NCI-H526 (cell line): ENCODE results near the gene ADAMTSL5.
A peak's percentile ranks its signal among the peaks of the same experiment; 100 is the strongest.

Source experiments
- DNase-seq, 2 experiments: peaks; one replicate each; lab custom pipeline; 2025; lab: John Stamatoyannopoulos, UW

Gene ADAMTSL5

DNA sequence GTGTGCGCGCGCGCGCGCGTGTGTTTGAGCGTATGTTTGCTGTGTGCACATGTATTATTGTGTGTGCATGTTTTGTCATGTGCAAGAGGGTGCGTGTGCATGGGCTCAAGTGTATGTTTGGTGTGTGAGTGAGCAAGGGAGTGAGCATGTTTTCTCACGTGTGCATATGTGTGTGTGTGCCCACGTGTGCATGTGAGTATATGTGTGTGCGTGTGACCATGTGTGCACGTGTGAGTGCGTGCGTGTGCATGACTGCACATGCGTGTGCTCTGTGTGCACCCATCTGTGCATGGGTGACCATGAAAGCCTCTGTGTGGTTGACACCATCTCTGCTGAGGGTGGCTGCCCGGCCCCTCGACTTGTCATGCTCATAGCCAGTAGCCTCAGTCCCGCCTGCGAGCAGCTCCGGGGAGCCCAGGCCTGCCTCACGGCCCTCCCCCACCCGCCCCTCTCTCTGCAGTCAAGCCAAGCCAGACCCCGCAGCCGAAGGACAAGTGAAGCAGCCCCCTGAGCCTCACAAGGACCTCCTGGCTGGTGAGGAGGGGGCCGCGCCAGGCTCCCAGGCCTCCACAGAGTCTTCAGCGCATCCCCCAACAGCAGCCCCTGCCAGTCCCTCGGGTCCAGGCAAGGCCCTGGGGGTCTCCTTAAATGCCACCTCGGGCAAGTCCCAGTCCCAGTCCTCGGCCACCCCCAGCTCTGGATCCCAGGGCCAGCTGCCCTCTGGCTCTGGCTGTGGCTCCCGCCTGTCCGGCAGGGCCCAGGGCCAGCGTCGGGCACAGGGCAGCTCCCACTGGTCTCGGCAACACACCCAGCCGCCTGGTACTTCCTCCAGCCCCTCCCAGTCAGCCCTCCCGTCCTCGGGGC is 15.9 kb downstream of the ADAMTSL5 start:
- DNase-seq, result no peak

DNA sequence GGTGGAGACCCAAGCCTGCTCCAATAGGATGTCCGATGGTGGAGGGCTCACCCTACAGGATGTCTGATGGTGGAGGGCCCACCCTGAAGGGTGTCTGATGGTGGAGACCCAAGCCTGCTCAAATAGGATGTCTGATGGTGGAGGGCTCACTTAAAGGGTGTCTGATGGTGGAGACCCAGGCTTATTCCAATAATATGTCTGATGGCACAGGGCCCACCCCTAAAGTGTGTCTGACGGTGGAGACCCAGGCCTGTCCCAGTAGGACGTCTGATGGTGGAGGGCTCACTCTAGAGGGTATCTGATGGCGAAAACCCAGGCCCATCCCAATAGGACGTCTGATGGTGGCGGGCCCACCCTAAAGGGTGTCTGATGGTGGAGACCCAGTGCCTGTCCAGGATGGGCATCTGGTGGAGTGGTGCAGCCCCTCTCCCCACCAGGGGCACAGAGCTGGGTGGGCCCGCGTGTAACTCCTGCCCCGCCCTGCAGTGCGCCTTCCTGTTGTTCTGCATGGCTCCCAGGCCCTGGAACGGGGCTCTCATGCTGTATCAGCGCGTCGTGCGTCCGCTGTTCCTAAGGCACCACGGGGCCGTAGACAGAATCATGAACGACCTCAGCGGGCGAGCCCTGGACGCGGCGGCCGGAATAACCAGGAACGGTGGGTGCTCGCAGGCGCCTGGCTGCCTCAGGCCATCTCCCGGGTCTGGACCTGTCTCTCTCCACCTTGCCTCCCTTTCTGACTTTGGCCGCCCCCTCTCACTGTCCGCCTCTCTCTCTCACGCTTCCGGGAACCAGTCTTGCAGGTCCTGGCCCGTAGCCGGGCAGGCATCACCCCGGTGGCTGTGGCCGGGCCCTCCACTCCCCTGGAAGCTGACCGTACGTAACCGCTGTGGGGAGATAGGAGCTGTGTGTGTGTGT is 16.8 kb downstream of the ADAMTSL5 start:
- no peak for DNase-seq

DNA sequence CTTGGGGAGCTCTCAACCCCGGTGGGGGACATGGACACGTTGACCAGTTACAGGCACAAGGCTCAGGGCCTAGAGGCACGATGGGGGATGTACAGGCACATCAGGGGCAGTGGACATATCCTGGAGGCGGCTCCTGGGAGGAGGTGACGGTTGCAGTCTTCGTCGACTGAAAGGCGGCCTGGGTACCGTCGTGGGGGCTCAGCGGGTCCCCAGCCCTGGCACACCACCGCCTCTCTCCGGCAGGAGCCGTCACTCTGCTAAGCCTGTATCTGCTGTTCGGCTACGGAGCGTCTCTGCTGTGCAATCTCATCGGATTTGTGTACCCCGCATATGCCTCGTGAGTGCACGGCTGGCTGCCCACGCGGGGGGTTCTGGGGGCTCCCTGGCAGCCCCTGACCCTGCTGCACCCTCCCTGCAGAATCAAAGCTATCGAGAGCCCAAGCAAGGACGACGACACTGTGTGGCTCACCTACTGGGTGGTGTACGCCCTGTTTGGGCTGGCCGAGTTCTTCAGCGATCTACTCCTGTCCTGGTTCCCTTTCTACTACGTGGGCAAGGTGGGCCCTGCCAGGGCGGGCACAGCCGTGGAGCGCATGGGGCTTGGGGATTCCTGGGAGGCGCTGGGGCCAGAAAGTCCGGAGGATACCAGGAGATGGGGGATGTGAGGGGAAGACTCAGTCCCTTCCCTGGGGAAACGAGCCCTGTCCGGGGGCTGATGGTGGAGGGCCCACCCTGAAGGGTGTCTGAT is 17.6 kb downstream of the ADAMTSL5 start:
- DNase-seq, result no peak

DNA sequence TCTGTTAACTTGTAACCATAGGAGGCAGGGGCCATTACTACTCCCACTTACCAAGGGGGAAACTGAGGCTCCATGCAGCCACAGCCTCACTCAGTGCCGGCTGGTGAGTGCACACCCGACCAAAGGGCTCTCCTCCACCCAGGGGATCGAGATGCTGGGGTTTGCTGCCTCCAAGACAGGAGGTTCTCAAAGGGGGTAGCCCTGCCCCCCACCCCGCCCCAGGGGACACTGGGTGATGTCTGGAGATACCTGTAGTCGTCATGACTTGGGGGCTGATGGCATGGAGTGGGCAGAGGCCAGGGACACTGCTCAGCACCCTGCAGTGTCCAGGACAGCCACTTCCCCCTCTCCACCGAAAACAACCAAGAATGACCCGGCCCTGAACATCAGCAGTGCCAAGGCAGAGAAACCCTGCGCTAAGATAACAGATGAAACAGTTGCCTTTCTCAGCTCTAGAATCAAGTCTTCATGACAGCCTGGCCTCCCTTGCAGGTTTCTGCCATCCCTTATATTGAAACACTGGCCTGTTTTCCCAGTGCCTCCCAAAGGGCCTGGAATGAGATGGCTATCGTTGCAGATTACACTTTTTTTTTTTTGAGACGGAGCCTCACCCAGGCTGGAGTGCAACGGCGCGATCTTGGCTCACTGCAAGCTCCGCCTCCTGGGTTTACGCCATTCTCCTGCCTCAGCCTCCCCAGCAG is 18.6 kb downstream of the ADAMTSL5 start:
- DNase-seq, result no peak

DNA sequence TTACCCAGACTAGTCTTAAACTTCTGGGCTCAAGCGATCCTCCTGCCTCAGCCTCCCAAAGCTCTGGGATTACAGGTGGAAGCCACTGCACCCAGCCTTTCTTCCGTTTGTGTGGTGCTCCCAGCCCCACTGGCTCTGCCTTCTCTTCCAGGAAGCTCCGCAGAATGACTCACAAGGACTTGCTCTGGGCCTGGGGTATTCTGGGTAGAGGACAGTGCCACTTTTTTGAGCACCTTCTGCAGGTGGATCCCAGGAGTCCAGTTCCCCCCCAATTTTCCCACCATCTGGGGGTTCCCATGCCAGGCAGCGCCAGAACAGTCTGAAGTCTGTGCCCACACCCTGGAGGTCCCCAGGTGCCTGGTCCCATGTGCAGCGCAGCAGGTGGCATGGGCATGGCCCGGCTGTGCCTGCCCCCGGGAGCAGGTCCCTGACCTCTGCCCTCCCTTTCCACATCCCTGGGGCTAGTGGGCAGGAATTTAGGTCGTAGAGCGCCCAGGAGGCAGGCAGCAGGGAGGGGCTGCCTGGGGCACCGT is 20.3 kb downstream of the ADAMTSL5 start:
- DNase-seq, result no peak

DNA sequence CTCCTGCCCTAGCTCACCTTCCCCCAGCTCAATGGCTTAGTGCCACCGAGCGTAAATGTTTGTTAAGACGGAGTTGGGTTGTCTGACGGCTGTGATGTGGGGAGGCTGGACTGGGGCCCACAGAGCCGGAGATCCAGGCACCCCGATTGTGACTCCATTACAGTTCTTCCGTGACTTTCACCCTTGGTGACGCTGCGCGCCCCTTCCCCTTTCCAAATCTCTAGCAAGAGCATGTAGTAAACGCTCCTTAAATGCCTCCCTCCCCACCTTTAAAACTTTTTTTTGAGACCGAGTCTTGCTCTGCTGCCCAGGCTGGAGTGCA is 21.0 kb downstream of the ADAMTSL5 start:
- no peak for DNase-seq

DNA sequence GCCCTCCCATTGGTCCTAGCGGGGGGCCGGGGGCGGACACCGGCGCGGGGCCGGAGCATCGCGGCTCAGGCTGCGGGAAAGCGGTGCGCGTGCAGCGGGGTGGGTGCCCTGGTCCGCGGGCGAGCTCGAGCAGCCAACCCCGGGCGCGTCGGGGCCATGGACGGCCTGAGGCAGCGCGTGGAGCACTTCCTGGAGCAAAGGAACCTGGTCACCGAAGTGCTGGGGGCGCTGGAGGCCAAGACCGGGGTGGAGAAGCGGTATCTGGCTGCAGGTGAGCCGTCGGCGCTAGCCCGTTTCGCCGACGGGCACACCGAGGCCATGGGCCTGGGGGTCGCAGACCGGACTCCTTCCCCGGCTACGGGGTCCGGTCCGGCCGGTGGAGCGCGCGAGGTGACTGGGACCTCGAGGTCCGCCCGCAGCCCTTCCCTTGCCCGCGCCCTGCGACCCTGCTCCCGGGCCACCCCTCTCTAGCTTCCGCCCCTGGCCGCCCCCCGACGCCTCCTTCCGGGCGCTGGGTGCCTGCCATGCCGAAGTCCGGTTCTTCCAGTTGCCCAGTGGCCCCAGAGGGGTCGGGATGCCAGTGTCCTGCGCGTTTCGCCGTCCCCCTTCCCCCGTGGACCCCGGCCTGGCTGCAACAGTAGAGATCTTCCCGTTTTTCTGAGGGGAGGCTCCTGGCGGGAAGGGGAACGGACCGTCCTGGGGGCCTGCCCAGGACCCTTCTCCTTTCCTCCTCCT is 21.5 kb downstream of the ADAMTSL5 start, which contains the start of gene REEP6:
TSS of gene REEP6 (plus strand) at position 68 of the 735 bp plus-strand sequence. CDS start at position 157, 89 bp downstream.
- DNase-seq, result no peak

DNA sequence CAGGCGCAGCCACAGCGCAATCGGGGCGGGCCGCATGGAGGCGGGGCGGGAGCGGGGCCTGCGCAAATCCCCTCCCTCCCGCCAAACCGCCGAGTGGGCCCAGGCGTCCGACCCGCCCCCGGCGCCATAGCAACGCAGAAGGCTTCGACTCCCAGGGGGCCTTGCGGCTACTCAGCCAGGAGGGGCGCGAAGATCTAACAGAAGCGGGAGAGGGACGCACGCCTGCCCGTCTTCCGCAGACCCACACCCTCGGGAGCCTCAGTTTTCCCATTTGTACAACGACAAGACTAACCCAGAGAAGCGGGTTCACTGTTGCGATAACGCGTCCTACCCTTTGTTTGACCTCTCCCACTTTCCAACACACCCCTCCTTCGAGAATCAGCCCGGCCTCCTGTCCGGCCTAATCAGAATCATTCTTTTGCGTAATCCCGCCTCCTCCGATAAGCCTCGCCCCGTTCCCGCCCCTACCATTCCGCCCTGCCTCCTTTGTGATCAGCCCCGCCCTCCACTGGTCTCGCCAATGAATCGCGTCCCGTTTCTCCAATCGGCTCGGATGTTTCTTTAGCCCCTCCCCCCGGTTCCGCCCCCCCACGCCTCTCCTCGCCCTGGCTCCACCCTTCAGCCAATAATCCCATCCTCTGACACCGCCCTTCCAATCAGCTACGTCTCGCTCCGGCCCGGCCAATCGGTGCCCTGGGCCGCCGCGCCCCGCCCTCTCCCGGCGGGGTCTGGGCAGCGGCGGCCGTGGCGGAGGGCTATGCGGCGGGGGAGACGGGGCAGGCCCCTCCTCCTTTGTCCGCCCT is 22.3 kb downstream of the ADAMTSL5 start, which contains the start of gene PCSK4:
TSS of gene PCSK4 (minus strand) at position 40 of the 803 bp plus-strand sequence. CDS start at position 36, 4 bp downstream.
- DNase-seq, result peak; percentile 88 to 97

DNA sequence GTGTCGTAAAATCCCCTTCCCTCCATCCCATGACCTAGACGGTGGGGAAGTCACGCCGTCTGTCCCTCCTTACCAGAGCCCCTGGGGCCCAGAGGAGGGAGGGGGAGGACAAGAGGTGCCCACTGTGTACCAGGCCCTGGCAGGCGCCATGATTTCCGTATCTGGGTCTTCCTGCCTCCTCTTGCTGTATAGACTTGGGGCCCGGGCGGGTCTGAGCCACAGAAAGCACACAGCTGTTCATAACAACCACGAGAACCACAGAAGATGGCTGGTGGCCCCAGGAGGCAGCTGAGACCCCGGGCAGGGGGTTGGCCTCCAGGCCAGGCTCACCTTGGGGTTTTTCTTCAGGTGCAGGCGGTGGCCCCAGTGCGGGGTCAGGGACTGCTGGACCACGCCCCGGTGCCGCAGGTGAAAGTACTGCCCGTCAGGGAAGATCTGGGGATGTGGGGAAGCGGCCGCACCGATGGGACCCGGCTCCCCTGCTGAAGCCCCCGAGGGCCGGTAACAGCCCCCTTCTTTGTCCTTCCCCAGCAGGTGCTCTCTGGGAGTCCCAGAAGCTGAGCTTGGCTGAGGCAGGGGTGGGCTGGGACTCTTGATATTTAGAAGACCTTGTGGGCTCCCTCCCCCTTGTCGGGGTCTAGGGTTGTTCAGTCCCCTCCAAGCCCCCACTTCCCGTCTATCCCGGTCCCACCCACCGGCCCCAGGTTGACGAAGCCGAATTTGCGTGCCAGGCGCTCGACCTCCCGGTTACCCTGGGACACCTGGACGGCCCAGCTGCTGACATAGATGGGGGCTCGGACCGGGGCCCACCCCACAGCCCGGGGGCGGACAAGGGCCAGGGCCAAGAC is 23.1 kb downstream of the ADAMTSL5 start:
- no peak for DNase-seq

DNA sequence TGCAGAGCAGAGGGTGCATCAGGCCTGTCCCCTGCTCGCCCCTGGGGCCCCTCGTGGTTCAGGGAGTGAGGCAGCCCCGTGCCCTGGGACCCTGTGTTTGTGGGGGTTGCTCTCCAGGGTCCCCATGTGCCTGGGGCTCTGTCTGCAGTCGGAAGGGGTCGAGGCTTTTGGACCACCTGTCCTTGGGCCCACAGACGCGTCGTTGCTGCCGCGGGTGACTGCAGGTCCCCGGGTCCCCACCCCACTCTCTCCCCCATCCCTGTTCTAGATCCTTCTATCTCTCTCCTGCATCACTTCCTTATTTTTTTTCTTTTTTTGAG is 24.6 kb downstream of the ADAMTSL5 start:
- DNase-seq, result no peak

DNA sequence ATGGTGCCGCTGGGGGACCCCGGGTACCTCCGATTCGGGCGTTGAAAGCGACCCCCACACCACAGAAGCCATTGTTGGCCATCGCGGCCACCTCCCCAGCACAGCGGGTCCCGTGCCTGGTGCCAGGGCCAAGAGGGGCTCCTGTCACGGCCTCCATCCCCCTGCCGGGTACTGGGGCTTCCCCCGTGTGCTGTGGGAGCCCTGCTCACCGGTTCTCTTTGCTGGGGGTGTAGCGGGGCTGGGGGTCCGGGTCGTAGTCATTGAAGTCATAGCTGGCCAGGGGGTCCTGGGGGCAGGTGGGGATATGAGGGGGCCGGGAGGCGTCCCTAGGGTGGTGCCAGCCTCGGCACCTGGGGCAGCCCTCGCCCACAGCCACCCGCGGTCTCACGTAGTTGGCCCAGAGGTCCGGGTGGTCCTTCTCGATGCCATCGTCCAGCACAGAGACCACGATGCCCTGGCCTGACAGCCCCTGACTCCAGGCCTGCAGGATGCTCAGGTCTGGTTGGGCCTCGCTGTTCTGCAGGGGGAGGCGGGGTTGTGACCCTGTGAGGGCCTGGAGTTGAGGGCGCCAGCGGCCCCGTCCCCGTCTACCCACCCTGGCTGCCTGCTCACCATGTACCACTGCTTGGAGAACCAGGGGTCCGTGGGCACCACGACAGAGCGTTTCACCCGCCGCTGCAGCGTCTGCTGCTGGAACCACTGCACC is 25.1 kb downstream of the ADAMTSL5 start:
- no peak for DNase-seq

DNA sequence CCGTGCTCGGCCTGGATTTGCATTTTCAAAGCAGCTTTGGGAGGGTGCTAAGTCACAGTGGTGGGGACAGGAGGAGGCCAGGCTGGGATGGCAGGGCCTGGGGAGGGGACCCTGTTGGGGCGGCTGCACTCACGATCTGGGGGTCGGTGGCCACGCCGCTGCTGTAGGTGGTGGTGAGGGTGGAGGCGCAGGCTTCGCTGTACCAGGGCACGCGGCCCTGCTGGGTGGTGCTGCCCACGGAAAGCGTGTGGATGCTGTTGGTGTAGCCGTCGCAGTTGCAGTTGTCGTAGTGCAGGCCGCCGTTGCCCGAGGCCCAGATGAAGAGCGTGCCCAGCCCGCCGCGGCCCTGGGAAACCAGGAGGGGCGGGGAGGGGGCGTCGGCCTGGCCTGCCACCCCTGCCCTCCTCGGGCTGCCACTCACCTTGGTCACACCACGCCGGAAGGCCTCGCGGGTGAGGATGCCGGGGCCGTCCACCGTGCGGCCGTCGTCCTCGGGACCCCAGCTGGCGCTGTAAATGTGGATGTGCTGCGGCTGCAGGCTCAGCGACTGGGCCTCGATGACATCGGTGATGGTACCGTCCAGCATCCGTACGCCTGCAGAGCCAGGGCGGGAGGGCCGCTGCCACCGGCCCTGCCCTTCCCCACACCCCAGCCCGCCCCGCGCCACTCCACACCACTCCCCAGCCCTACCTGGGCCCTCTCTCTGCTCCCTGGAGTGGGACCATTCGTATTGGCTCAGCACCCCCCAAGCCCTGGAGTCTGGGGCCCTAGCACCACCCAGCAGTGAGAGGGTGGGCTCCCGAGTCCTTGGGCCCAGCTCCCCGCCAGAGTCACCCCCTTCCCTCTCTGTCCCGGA is 25.9 kb downstream of the ADAMTSL5 start:
- DNase-seq, result no peak

DNA sequence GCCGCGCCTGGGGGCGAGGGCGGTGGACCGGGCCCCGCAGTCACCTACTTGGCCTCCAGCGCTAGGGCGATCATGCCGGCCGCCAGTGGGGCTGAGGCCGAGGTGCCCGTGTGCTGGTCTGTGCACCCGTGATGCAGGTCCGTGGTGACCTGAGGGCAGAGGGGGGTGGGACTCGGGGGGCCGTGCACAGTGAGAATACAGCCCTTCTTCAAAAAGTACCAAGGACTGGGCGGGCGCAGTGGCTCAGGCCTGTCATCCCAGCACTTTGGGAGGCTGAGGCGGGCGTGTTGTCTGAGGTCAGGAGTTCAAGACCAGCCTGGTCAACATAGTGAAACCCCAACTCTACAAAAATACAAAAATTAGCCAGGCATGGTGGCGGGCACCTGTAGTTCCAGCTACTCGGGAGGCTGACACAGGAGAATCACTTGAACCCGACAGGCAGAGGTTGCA is 28.8 kb downstream of the ADAMTSL5 start:
- no peak for DNase-seq

DNA sequence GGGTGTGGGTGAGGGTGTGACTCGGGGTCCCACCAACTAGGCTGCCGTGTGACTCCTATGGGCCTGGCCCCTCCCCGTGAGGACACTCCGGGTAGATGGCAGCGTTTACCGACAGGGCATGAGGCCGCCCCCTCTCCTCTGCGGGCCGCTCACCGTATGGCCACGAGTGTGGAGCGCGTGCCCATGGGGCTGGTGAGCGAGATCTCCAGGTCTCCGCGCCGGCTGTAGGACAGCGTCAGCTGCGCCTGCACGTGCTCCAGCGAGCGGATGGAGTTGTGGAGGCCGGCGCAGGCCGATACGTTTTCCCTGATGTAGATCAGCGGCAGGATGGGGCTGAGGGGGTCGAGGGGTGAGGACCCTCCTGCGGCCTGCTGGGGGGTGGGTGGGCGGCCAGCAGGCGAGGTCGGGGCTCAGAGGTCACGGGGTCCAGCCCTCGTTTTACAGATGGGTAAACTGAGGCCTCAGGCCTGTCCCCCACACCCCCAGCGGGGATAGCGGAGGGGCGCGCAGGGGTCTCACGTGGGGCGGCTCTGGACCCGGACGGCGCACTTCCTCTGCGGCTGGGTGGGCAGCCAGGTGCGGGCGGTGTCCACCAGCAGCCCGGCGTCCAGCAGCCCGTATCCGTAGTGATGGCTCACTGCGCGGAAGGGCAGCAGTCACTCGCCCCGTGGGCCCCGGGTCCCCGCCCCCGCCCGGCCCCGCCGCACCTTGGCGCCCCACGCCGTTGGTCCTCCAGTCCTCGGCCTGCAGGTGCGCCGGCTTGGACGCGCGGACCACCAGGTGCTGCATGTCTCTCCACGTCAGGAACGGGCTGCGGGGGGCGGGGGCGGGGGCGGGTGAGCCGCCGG is 29.5 kb downstream of the ADAMTSL5 start:
- no peak for DNase-seq

DNA sequence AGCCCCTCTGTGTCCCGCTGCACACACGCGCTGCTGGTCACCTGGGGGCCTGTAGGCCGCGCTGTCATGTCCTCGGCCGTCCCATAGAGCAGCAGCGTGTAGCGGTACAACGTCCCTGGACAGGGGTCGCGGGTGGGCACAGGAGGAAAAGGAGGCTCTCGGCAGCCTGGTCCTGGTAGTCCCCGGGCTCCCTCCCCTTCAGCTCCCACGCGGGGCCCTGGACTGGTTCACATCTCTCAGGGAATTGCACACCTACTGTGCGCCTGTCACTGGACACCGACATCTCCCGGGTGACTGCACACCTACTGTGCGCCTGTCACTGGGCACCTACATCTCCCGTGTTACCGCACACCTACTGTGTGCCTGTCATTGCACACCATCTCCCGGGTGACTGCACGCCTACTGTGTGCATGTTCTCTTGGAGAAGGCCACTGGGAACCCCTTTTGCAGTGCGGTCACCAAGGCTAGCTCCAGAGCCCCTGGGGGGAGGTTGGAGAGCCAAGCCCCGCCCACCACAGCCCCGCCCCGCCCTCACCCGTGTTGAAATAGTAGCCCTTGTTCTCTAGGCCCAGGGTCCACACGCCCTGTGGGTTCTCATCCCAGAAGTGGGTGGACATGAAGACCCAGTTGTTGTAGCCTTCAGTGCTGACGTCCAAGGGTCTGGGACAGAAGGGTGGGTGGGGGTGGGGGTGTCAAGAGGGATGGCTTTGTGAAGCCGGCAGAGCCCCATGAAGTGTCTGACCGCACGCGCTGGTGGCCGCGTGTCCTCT is 30.3 kb downstream of the ADAMTSL5 start:
- no peak for DNase-seq
